ENCODE results near the gene SLC16A10.

The SLC16A10 gene

DNA sequence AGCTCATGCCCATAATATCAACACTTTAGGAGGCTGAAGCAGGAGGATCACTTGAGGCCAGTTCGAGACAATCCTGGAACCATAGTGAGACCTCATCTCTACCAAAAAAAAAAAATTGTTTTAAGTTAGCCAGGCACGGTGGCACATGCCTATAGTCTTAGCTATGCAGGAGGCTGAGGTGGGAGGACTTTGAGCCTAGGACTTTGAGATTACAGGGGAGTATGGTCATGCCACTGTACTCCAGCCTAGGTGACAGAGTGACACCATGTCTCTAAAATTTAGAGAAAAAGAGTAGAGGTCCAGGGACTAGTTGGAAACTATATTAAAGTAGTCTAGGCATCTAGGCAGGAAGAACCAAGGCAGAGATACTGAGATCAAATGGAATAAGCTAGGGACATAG is 121.6 kb downstream of the SLC16A10 start:
- H3K4me3 ChIP-seq (ENCODE audit: low read length) = no peak overlapping the region
- H3K36me3 ChIP-seq (ENCODE audit: insufficient read depth, low read depth, low read length) = no peaks in the 10 kb centered on the region
- H3K4me1 ChIP-seq (ENCODE audit: insufficient read depth, low read length) = no peaks in the 10 kb centered on the region; the same call in 1 of the 2 replicates
- no peaks in the 10 kb centered on the region for H3K9me3 ChIP-seq (ENCODE audit: insufficient read depth, low read depth, low read length)
- no peaks in the 10 kb centered on the region for H3K27me3 ChIP-seq (ENCODE audit: insufficient read depth, low read length)
- no peak overlapping the region for H3K9ac ChIP-seq (ENCODE audit: low read depth, low read length)
- H3K27ac ChIP-seq (ENCODE audit: low read length) = no peak overlapping the region

DNA sequence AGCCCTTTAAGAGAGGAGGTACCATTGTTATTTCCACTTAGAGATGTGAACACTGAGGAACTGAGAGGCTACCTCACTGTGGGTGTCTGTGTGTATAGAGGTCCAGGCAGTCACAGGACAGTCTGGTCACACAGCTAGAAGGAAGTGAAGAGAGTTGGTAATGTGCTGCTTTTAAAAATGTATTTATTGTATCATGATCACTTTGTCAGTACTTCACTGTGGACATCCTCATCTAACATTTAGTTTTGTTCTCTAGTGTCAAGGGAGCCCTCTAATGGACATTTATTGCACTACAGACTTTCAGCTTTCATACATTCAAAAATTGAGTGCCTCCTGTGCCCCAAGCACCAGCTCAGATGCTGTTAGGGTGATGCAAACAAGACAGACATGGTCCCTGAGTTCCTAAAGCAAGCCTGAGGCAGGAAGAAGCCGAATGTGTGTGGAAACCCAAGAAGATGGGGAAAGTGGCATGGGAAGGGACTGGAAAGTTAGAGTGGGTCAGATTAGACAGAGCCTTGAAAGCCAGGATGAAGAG is 123.0 kb downstream of the SLC16A10 start:
- H3K9ac ChIP-seq (ENCODE audit: low read depth, low read length) = no peak overlapping the region
- no peaks in the 10 kb centered on the region; the same call in 1 of the 2 replicates for H3K4me1 ChIP-seq (ENCODE audit: insufficient read depth, low read length)

DNA sequence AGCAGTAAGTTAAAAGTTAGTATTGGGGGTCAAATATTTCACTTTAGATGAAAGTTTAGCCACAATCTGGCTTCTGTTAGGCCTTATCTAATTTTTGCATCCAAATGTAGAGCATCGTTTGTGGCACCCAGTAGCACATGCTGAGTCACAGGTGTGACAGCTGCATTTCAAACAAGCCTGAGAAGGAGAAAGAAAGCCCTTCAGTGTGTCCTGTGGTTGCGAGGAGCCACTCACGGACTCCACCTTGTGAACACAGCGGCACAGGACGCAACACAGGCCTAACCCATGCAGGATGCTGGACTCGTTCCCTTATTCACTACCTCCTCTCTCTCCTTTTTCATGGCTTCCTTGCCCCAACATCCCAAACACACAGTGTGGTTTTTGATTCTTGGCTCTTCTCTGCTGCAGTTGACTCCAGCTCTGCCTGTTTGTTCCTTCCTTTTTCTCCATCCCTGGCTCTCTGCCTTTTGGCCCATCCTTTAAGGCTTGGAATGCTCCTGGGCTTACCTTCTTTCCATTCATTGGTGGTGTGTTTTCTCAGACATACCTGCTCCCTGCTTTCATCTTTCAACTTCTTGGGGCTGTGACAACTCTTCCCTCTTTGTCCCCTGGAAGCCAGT is 124.2 kb downstream of the SLC16A10 start:
- H3K4me1 ChIP-seq (ENCODE audit: insufficient read depth, low read length) = no peaks in the 10 kb centered on the region; the same call in 1 of the 2 replicates
- H3K27ac ChIP-seq (ENCODE audit: low read length) = no peak overlapping the region
- H3K4me3 ChIP-seq (ENCODE audit: low read length) = no peak overlapping the region
- H3K36me3 ChIP-seq (ENCODE audit: insufficient read depth, low read depth, low read length) = no peaks in the 10 kb centered on the region
- H3K9me3 ChIP-seq (ENCODE audit: insufficient read depth, low read depth, low read length) = no peaks in the 10 kb centered on the region
- H3K9ac ChIP-seq (ENCODE audit: low read depth, low read length) = no peak overlapping the region
- no peaks in the 10 kb centered on the region for H3K27me3 ChIP-seq (ENCODE audit: insufficient read depth, low read length)

More for the DNA sequence above, 123.0 kb downstream of the SLC16A10 start:
- Histone ChIP-seq H3K36me3 (ENCODE audit: insufficient read depth, low read depth, low read length) (no peaks in the 10 kb centered on the region), H3K27ac (ENCODE audit: low read length) (no peak overlapping the region), H3K27me3 (ENCODE audit: insufficient read depth, low read length) (no peaks in the 10 kb centered on the region), H3K4me3 (ENCODE audit: low read length) (no peak overlapping the region), H3K9me3 (ENCODE audit: insufficient read depth, low read depth, low read length) (no peaks in the 10 kb centered on the region)

DNA sequence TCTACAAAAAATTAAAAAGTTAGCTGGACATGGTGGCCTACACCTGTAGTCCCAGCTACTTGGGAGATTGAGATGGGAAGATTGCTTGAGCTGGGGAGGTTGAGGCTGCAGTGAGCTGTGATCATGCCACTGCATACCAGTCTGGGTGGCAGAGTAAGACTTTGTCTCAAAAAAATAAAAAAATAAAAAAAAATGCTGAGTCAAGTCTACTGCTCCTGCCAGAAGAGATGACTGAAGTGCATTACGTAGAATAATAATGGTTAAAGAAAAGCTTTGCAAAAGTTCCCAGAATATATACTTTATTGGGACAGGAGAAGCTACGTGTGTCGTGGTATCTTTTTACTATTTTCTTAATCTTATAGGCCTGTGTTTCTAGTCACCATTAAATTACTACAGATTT is 125.3 kb downstream of the SLC16A10 start:
- no peak overlapping the region for H3K4me3 ChIP-seq (ENCODE audit: low read length)
- H3K27me3 ChIP-seq (ENCODE audit: insufficient read depth, low read length) = no peaks in the 10 kb centered on the region
- no peak overlapping the region for H3K9ac ChIP-seq (ENCODE audit: low read depth, low read length)
- no peak overlapping the region for H3K27ac ChIP-seq (ENCODE audit: low read length)
- H3K36me3 ChIP-seq (ENCODE audit: insufficient read depth, low read depth, low read length) = no peaks in the 10 kb centered on the region
- no peaks in the 10 kb centered on the region for H3K9me3 ChIP-seq (ENCODE audit: insufficient read depth, low read depth, low read length)
- no peaks in the 10 kb centered on the region; the same call in 1 of the 2 replicates for H3K4me1 ChIP-seq (ENCODE audit: insufficient read depth, low read length)

DNA sequence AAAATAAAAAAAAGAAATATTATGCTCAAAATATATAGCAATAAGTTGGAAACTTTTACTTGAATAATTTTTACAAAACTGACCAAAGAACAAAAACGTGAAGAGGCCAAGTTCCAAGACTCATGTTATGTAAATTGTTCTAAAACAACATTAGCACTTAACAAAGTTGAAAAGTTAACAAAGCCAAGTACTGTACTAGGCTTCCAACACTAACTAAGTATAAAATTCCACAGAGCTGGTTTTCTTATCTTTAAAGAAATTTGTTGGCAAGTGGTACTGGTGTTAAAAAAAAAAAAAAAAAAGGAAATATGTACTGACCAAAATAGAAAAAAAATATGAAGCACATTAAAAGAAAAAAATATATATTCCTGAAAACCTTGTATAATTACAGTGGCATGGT is 127.8 kb downstream of the SLC16A10 start:
- Histone ChIP-seq H3K9ac (ENCODE audit: low read depth, low read length) (no peak overlapping the region), H3K4me1 (ENCODE audit: insufficient read depth, low read length) (no peaks in the 10 kb centered on the region; the same call in 1 of the 2 replicates), H3K27ac (ENCODE audit: low read length) (no peak overlapping the region), H3K4me3 (ENCODE audit: low read length) (no peak overlapping the region), H3K27me3 (ENCODE audit: insufficient read depth, low read length) (no peaks in the 10 kb centered on the region), H3K9me3 (ENCODE audit: insufficient read depth, low read depth, low read length) (no peaks in the 10 kb centered on the region), H3K36me3 (ENCODE audit: insufficient read depth, low read depth, low read length) (no peaks in the 10 kb centered on the region)

DNA sequence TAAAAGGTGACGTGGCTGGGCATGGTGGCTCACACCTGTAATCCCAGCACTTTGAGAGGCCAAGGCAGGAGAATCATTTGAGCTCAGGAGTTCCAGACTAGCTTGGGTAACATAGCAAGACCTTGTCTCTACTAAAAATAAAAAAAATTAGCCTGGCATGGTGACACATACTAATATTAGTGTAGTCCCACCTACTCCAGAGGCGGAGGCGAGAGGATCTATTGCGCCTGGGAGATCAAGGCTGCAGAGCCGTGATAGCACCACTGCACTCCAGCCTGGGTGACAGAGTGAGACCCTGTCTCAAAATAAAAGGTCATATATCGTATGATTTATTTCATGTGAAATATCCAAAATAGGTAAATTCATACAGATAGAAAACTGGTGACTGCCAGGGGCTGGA is 132.5 kb downstream of the SLC16A10 start:
- H3K4me3 ChIP-seq (ENCODE audit: low read length) = no peak overlapping the region

DNA sequence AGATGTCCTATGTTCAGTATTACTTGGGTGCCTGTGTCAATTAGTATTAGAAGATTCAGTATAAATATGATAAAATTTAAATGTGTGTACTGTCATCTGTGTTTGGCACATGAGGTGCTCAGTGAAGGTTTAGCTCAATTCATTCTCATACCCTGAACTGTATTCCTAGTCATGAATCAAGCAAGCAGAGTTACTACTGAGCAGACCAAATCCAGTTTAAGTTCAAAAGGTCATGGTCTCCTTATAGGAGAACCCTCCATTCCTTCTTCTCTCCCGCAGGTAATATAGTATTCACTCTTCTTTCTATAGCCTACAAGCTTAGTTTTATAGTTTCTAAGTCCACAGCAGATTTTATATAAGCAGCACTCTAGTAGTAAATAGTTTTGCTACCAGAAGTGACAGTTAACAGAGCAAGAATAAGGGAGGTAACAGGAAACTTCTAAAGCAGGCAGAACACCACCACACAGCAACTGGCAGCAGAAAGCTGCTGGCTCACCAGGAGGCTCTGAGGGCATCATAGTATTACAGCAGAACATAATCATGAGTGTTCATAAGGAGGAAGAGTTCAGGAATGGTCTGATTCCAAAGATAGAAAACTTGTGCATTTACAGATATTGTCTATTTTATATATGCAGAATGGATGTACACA is 133.2 kb downstream of the SLC16A10 start:
- H3K9me3 ChIP-seq (ENCODE audit: insufficient read depth, low read depth, low read length) = no peaks in the 10 kb centered on the region
- H3K27me3 ChIP-seq (ENCODE audit: insufficient read depth, low read length) = no peaks in the 10 kb centered on the region
- no peak overlapping the region for H3K4me3 ChIP-seq (ENCODE audit: low read length)
- H3K4me1 ChIP-seq (ENCODE audit: insufficient read depth, low read length) = no peaks in the 10 kb centered on the region; the same call in 1 of the 2 replicates
- H3K9ac ChIP-seq (ENCODE audit: low read depth, low read length) = no peak overlapping the region
- H3K36me3 ChIP-seq (ENCODE audit: insufficient read depth, low read depth, low read length) = no peaks in the 10 kb centered on the region
- no peak overlapping the region for H3K27ac ChIP-seq (ENCODE audit: low read length)

More for the DNA sequence above, 132.5 kb downstream of the SLC16A10 start:
- Histone ChIP-seq H3K9ac (ENCODE audit: low read depth, low read length) (no peak overlapping the region), H3K27ac (ENCODE audit: low read length) (no peak overlapping the region), H3K9me3 (ENCODE audit: insufficient read depth, low read depth, low read length) (no peaks in the 10 kb centered on the region), H3K36me3 (ENCODE audit: insufficient read depth, low read depth, low read length) (no peaks in the 10 kb centered on the region), H3K27me3 (ENCODE audit: insufficient read depth, low read length) (no peaks in the 10 kb centered on the region), H3K4me1 (ENCODE audit: insufficient read depth, low read length) (no peaks in the 10 kb centered on the region)

DNA sequence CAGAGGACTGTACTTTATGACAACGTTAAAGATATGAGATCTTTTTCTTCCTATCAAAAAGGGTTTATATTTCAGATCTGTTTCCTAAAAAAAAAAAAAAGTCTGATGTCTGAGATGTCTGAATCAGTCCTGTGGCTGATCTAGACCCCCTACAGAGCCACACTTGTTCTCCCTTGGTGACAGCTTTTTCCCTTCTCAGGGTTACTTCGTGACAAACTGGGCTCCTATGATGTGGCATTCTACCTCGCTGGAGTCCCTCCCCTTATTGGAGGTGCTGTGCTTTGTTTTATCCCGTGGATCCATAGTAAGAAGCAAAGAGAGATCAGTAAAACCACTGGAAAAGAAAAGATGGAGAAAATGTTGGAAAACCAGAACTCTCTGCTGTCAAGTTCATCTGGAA is 134.5 kb downstream of the SLC16A10 start:
- H3K9me3 ChIP-seq (ENCODE audit: insufficient read depth, low read depth, low read length) = no peaks in the 10 kb centered on the region

DNA sequence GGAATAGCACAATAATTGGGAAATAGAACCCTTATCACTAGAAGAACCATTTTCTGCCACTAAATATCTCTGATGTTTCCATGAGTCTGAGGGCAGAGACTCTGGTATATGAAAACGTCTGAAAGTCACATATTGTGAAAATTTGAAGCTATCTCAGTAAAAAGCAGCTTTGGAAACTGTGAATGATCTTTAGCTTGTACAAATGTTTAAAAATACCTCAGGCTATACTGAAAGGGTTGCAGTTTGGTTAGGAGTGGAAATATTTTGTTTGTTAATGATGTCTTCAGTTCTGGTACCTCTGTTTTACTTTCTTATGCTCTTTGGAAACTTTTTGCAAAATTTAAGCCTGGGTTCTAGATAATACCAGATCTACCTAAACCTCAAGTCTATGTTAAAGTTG is 135.0 kb downstream of the SLC16A10 start:
- no peaks in the 10 kb centered on the region for H3K9me3 ChIP-seq (ENCODE audit: insufficient read depth, low read depth, low read length)
- no peaks in the 10 kb centered on the region for H3K36me3 ChIP-seq (ENCODE audit: insufficient read depth, low read depth, low read length)
- H3K9ac ChIP-seq (ENCODE audit: low read depth, low read length) = no peak overlapping the region
- H3K27ac ChIP-seq (ENCODE audit: low read length) = no peak overlapping the region
- no peaks in the 10 kb centered on the region for H3K27me3 ChIP-seq (ENCODE audit: insufficient read depth, low read length)
- no peak overlapping the region for H3K4me3 ChIP-seq (ENCODE audit: low read length)
- H3K4me1 ChIP-seq (ENCODE audit: insufficient read depth, low read length) = peaks cover 2% of the 10 kb centered on the region; the same call in 1 of the 2 replicates

More for the DNA sequence above, 134.5 kb downstream of the SLC16A10 start:
- no peaks in the 10 kb centered on the region for H3K27me3 ChIP-seq (ENCODE audit: insufficient read depth, low read length)
- H3K36me3 ChIP-seq (ENCODE audit: insufficient read depth, low read depth, low read length) = no peaks in the 10 kb centered on the region
- H3K4me1 ChIP-seq (ENCODE audit: insufficient read depth, low read length) = peaks cover 2% of the 10 kb centered on the region; the same call in 1 of the 2 replicates
- no peak overlapping the region for H3K9ac ChIP-seq (ENCODE audit: low read depth, low read length)
- H3K27ac ChIP-seq (ENCODE audit: low read length) = no peak overlapping the region
- H3K4me3 ChIP-seq (ENCODE audit: low read length) = no peak overlapping the region

DNA sequence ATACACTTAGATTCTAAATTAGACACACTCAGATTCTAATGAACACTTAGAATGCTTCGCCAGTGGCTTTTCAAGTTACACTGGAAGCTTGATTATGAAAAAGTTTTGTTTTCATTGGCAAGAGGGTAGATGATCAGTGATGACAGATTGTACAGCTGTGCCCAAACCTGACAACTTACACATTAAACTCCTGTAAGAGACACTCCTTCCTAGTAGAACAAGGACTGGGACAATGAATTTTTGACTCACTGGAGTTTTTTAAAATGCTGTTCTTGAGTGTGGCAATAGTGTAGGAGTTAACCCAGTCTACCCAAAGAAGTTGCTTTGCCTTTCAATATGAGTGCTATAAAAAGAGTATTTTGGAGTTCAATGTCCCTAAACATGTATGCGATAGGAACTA is 140.8 kb downstream of the SLC16A10 start:
- Histone ChIP-seq H3K9ac (ENCODE audit: low read depth, low read length) (no peak overlapping the region), H3K27me3 (ENCODE audit: insufficient read depth, low read length) (no peaks in the 10 kb centered on the region), H3K4me3 (ENCODE audit: low read length) (no peak overlapping the region), H3K9me3 (ENCODE audit: insufficient read depth, low read depth, low read length) (no peaks in the 10 kb centered on the region), H3K27ac (ENCODE audit: low read length) (no peak overlapping the region), H3K4me1 (ENCODE audit: insufficient read depth, low read length) (peaks cover 2% of the 10 kb centered on the region; the same call in 1 of the 2 replicates), H3K36me3 (ENCODE audit: insufficient read depth, low read depth, low read length) (no peaks in the 10 kb centered on the region)

DNA sequence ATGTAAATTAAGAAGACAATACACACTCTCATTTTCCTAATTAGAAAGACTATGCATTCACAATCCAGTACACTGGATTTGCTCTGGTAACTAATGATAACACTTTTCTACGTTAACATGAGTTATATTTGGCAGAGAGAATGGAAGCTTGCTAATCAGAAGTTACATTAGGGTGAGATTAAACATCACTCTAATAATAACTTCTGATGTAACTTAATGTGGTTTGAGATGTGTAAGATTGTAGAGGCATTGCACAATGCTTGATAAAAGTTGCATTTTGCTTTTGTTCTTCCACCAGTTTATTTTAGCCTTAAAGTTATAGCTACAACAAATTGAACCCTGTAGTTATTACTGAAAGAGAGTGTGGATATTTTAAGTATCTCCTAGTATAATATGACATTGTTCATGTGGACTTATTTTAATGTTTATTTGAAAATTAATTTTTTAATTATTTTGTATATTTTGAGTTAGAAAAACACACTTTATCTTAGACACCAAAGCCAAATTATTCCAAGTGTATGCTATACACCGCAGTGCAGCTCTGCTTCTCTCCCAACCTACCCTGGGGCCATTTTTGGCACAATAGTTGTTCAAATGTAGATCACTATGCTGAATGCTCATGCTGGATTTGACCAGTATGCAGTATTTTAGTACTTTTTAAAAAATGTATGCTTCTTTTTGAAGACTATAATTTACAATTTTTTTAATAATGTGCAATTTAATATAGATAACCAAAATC is 143.2 kb downstream of the SLC16A10 start:
- Histone ChIP-seq H3K9me3 (ENCODE audit: insufficient read depth, low read depth, low read length) (no peaks in the 10 kb centered on the region), H3K36me3 (ENCODE audit: insufficient read depth, low read depth, low read length) (no peaks in the 10 kb centered on the region), H3K9ac (ENCODE audit: low read depth, low read length) (no peak overlapping the region), H3K27ac (ENCODE audit: low read length) (no peak overlapping the region), H3K4me1 (ENCODE audit: insufficient read depth, low read length) (peaks cover 2% of the 10 kb centered on the region; the same call in 1 of the 2 replicates), H3K27me3 (ENCODE audit: insufficient read depth, low read length) (no peaks in the 10 kb centered on the region), H3K4me3 (ENCODE audit: low read length) (no peak overlapping the region)
